GM23248 (cell line): ENCODE data around the gene IPO4. TPM values are rescaled to one million over a fixed set of nuclear protein-coding genes. Genes with fewer than 3 reads are reported as not detected.

ENCODE experiments used
- DNase-seq: peaks from one replicate; pipeline ENCODE4 v3.0.0-alpha.2; 2015
- H2AFZ ChIP-seq: fragments of 200-600 bp; sonication (generic); 2 replicates; pipeline ENCODE4 v1.6.1; 2016; ENCODE audit warnings: antibody characterized with exemption
- H3F3A ChIP-seq: fragments of 200-600 bp; sonication (generic); 2 replicates; pipeline ENCODE4 v1.6.1; 2016; ENCODE audit warnings: mild to moderate bottlenecking, antibody characterized with exemption, mixed run types; ENCODE audit not compliant: insufficient read depth
- H3K27ac ChIP-seq: fragments of 200-600 bp; sonication (generic); 2 replicates; pipeline ENCODE4 v1.5.1; 2016; ENCODE audit warnings: mild to moderate bottlenecking
- H3K27me3 ChIP-seq: fragments of 200-600 bp; sonication (generic); replicated peaks from 2 replicates; pipeline ENCODE4 v1.6.1; 2016; ENCODE audit warnings: mild to moderate bottlenecking; ENCODE audit not compliant: insufficient read depth
- H3K36me3 ChIP-seq: fragments of 200-600 bp; sonication (generic); 2 replicates; pipeline ENCODE4 v1.6.1; 2016; ENCODE audit warnings: low read depth, mild to moderate bottlenecking
- H3K4me1 ChIP-seq: fragments of 200-600 bp; sonication (generic); 2 replicates; pipeline ENCODE4 v1.6.1; 2016; ENCODE audit warnings: mild to moderate bottlenecking; ENCODE audit not compliant: insufficient read depth
- H3K4me2 ChIP-seq: fragments of 200-600 bp; sonication (generic); one replicate; pipeline ENCODE4 v1.6.1; 2016; ENCODE audit warnings: mild to moderate bottlenecking; ENCODE audit not compliant: unreplicated experiment
- H3K4me3 ChIP-seq: fragments of 200-600 bp; sonication (generic); 2 replicates; pipeline ENCODE4 v1.5.1; 2016; ENCODE audit warnings: mild to moderate bottlenecking
- H3K79me2 ChIP-seq: fragments of 200-600 bp; sonication (generic); 2 replicates; pipeline ENCODE4 v1.6.1; 2016; ENCODE audit warnings: mild to moderate bottlenecking; ENCODE audit not compliant: insufficient read depth
- H3K9ac ChIP-seq: fragments of 200-600 bp; sonication (generic); 2 replicates; pipeline ENCODE4 v1.6.1; 2016; ENCODE audit warnings: mild to moderate bottlenecking
- H3K9me2 ChIP-seq: fragments of 200-600 bp; sonication (generic); 2 replicates; pipeline ENCODE4 v1.6.1; 2016; ENCODE audit warnings: mixed run types, mild to moderate bottlenecking, moderate library complexity; ENCODE audit not compliant: insufficient read depth
- H3K9me3 ChIP-seq: fragments of 200-600 bp; sonication (generic); one replicate; pipeline ENCODE4 v1.6.1; 2017; ENCODE audit warnings: low read depth
- H4K20me1 ChIP-seq: fragments of 200-600 bp; sonication (generic); 2 replicates; pipeline ENCODE4 v1.6.0; 2016; ENCODE audit not compliant: insufficient read depth
- EZH2 ChIP-seq: fragments of 200-600 bp; sonication (generic); IDR thresholded peaks from 2 replicates; pipeline ENCODE4 v1.6.1; 2018; ENCODE audit warnings: antibody characterized with exemption, mild to moderate bottlenecking; ENCODE audit not compliant: insufficient read depth, poor library complexity, severe bottlenecking
- EZH2phosphoT487 ChIP-seq: fragments of 200-600 bp; sonication (generic); IDR thresholded peaks from 2 replicates; pipeline ENCODE4 v1.6.1; 2018; ENCODE audit warnings: antibody characterized with exemption, moderate library complexity, mild to moderate bottlenecking, low read depth; ENCODE audit not compliant: insufficient read depth
- WGBS, 2 experiments: methylation state at CpG; one replicate each; pipeline ENCODE4 v1.1.6; 2015 to 2017; ENCODE audit warnings: low lambda C conversion rate in 2 of 2, low coverage in 1 of 2; ENCODE audit errors: missing lambda C conversion rate in 2 of 2; 5-methylcytosine and 5-hydroxymethylcytosine counted together
- in situ Hi-C: fragments of 300-500 bp; cut with MboI; formaldehyde crosslinking; loops from 2 replicates; pipeline ENCODE4 v1.15.0; 2020
- polyA plus RNA-seq: library from polyadenylated mRNA; unstranded; fragments of >200 nt; fragmentation: Nextera tagmentation; extraction: Ambion mirVana; gene quantifications from 2 replicates; pipeline ENCODE4 v1.2.1, GENCODE V29; 2016
- total RNA-seq: library from RNA; depleted of rRNA; stranded (reverse); fragments of >200 nt; shearing (Covaris generic); gene quantifications from 2 replicates; pipeline ENCODE4 v1.2.3, GENCODE V29; 2014

IPO4 gene
- total and polyA plus RNA-seq, 2 experiments from 2014 or later = 33.6 to 58.3 TPM

GRCh38 chr14:24176599-24176998 lies 12.0 kb downstream of the IPO4 start:
- no peak for DNase-seq
- H3K27me3 ChIP-seq = no peaks in the 10 kb centered on the region
- 91 to 92% methylated on average over 5 of the region's 5 CpGs for WGBS, 2 experiments
- no peak overlapping the region for H3K4me2 ChIP-seq
- peaks cover 22% of the 10 kb centered on the region for H3F3A ChIP-seq
- in situ Hi-C loops = no loop called here
- TF ChIP-seq EZH2 = no peak
- no peak for TF ChIP-seq EZH2phosphoT487
- no peak overlapping the region for H2AFZ ChIP-seq
- no peaks in the 10 kb centered on the region for H3K79me2 ChIP-seq
- peaks cover 28% of the 10 kb centered on the region; the same call in 1 of the 2 replicates for H3K36me3 ChIP-seq
- no peaks in the 10 kb centered on the region for H4K20me1 ChIP-seq
- no peak overlapping the region for H3K4me3 ChIP-seq
- H3K4me1 ChIP-seq = peaks cover 9% of the 10 kb centered on the region; the same call in 1 of the 2 replicates
- H3K9me3 ChIP-seq = no peaks in the 10 kb centered on the region
- H3K9me2 ChIP-seq = no peaks in the 10 kb centered on the region
- no peak overlapping the region for H3K9ac ChIP-seq
- no peak overlapping the region for H3K27ac ChIP-seq

GRCh38 chr14:24172871-24173281 lies 15.7 kb downstream of the IPO4 start:
- peaks cover 4% of the 10 kb centered on the region; the same call in 1 of the 2 replicates for H3K36me3 ChIP-seq
- no peak for TF ChIP-seq EZH2
- no peak for TF ChIP-seq EZH2phosphoT487
- in situ Hi-C loops = no loop called here
- no peaks in the 10 kb centered on the region for H3K4me1 ChIP-seq
- H3K4me3 ChIP-seq = no peak overlapping the region
- H3K9ac ChIP-seq = no peak overlapping the region
- no peaks in the 10 kb centered on the region; the same call in 1 of the 2 replicates for H3F3A ChIP-seq
- 90 to 91% methylated on average over 17 to 20 of the region's 20 CpGs for WGBS, 2 experiments
- H4K20me1 ChIP-seq = no peaks in the 10 kb centered on the region
- no peaks in the 10 kb centered on the region for H3K27me3 ChIP-seq
- no peaks in the 10 kb centered on the region for H3K9me3 ChIP-seq
- H3K79me2 ChIP-seq = no peaks in the 10 kb centered on the region
- no peak for DNase-seq
- H2AFZ ChIP-seq = no peak overlapping the region
- H3K4me2 ChIP-seq = no peak overlapping the region
- H3K27ac ChIP-seq = no peak overlapping the region
- no peaks in the 10 kb centered on the region for H3K9me2 ChIP-seq

- Histone ChIP-seq H3K27me3 (no peaks in the 10 kb centered on the region), H3K4me3 (no peak overlapping the region), H3K4me1 (no peaks in the 10 kb centered on the region), H3K27ac (no peak overlapping the region), H3K9me3 (no peaks in the 10 kb centered on the region), H3K9ac (no peak overlapping the region), H3F3A (no peaks in the 10 kb centered on the region; the same call in 1 of the 2 replicates), H4K20me1 (no peaks in the 10 kb centered on the region), H2AFZ (no peak overlapping the region), H3K79me2 (no peaks in the 10 kb centered on the region), H3K9me2 (no peaks in the 10 kb centered on the region), H3K4me2 (no peak overlapping the region), H3K36me3 (peaks cover 9% of the 10 kb centered on the region)
- in situ Hi-C loops = no loop called here
- no peak for DNase-seq
- 58 to 74% methylated on average over 24 to 30 of the region's 30 CpGs for WGBS, 2 experiments
- no peak for TF ChIP-seq EZH2phosphoT487
- no peak for TF ChIP-seq EZH2
These were observed 16.3 kb downstream of the IPO4 start for GRCh38 chr14:24172261-24172860.

GRCh38 chr14:24171422-24172260 lies 17.0 kb downstream of the IPO4 start, which contains the start of gene REC8:
Gene REC8, plus strand, starts transcription at chr14:24172080. Its CDS starts 473 bp downstream, at chr14:24172553.
- no peak within 1 kb of the TSS for H3K4me3 ChIP-seq
- H3K9ac ChIP-seq = no peak within 1 kb of the TSS
- H3F3A ChIP-seq = no peaks in the 10 kb centered on the region; the same call in 1 of the 2 replicates
- no peaks in the 10 kb centered on the region for H3K79me2 ChIP-seq
- WGBS, 2 experiments = 35 to 41% methylated on average over 55 to 59 of the region's 63 CpGs
- H3K4me1 ChIP-seq = no peaks in the 10 kb centered on the region
- H3K9me2 ChIP-seq = no peaks in the 10 kb centered on the region
- H3K9me3 ChIP-seq = no peaks in the 10 kb centered on the region
- no peak within 1 kb of the TSS for H3K4me2 ChIP-seq
- in situ Hi-C loops = no loop called here
- TF ChIP-seq EZH2phosphoT487 = no peak
- TF ChIP-seq EZH2 = no peak
- DNase-seq = no peak
- H2AFZ ChIP-seq = no peak within 1 kb of the TSS
- H3K36me3 ChIP-seq = peaks cover 11% of the 10 kb centered on the region
- no peaks in the 10 kb centered on the region for H3K27me3 ChIP-seq
- no peak within 1 kb of the TSS for H3K27ac ChIP-seq
- no peaks in the 10 kb centered on the region for H4K20me1 ChIP-seq
